ENCODE data around the gene RXRB.

The RXRB gene

DNA sequence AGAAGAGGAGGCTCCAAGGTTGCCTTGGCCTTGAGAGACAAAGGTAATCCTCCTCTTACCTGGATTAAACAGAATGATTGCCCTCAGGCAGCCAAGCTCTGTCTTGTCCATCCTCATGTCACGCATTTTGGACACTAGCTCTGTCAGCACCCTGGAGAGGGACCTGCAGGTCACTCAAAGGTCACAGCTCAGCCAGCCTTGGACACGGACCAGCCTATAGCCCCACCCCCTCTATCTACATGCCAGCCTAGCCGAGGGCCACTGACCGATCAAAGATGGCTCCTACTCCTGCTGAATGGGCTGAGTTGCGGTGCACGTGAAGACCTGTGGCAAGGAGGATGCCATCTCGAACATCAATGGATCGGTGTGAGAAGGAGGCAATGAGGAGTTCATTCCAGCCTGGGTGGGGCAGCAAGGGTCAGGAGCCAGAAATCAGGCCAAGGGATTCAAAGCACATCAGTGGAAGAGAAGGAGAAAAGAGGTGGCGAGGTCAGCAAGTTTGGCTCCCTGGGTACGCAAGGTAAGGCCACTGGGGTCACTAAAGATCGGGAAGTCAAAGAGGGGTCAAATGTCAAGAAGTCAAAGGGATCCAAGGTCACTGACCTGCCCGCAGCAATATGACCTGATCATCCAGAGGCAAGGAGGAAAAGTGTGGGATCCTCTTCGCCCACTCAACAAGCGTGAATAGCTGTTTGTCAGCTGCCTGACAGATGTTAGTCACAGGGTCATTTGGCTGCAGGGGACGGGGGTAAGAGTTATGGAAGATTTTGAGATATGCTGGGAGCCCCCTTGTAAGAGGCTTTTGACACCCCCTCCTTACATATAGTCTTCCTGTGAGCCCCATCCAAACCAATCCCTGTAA is 4.9 kb downstream of the RXRB start:
- no peak for DNase-seq

DNA sequence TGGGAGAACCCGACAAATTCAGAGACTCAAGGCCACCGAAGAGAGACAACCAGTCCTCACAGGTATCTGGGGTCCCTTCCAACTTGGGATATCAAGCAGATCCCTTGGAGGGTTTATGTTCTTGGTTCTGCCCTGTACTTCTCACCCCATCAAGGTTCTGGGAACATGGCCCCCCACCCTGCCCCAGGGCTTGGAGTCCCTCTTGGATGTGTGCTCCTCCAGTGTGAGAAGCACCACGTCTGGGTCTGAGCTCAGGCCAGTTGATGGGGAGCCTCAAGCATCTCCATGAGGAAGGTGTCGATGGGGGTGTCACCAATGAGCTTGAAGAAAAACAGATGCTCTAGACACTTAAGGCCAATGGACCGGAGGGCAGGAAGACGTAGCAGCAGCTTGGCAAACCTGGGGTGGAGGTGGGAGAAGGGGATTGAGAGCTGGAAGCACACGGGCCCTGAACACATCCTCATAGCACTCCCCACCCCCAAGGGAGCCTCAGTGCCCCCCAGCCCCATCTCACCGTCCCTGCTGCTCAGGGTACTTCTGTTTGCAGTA is 6.0 kb downstream of the RXRB start:
- DNase-seq = no peak

DNA sequence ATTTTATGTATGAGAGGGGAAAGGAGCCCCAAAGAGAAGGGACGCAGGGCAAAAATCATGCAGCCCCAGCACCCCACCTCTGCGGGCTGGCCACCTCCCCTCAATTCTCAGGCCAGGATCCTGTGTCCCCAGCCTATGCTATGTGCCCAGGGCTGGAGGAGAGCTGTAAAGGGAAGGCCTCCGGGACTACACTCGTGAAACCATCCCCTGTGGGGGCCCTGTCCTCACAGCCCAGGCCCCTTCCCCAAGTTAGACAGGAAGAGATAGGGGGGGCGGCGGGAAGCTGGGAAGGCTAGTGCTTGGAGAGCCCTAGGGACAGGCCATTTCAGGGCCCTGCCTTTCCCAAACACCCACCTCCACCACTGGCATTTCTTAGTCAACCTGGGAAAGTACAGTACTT is 6.8 kb downstream of the RXRB start:
- DNase-seq = no peak

DNA sequence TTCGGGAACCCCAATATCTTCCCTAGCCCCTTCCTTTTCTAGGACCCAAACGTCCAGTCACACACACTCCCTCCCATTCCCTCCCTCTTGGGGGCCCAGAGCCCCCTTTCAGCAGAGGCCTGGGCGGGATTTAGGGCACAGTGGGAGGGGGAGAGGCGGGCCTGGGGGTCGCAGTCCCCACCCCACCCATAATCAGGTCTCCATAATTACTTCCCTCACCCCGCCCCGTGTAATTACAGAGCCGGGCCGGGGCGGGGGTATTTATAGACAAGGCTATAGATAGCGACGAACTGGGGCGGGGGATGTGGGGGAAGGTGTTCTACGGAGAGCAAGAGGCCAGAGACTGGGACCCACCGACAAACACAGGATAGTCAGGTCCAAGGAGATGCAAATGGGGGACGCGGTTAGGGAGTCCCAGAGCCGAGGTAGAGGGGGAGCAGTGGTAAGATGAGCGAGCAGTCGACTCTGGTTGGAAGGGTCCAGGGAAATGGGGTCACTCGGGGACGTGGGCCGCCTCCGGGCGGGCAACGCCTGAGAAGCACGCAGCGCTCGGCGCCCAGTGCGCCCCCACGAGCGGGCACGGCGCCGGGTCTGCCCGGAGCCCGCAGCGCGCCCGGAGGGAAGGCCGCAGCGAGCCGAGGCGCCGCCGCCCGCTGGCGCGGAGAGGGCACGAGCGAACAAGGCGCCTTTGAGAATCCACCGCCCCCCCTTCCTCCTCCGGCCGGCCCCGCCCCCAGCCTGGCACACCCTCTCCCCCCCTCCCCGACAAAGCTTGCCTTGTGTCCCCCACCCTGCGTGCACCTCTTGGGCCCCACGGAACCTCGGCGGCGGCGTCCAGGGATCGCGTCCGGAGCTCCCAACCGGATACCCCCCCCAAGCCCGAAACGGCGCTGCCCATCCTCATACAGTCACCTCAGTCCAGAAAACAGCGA is 7.5 kb downstream of the RXRB start:
- DNase-seq = no peak

DNA sequence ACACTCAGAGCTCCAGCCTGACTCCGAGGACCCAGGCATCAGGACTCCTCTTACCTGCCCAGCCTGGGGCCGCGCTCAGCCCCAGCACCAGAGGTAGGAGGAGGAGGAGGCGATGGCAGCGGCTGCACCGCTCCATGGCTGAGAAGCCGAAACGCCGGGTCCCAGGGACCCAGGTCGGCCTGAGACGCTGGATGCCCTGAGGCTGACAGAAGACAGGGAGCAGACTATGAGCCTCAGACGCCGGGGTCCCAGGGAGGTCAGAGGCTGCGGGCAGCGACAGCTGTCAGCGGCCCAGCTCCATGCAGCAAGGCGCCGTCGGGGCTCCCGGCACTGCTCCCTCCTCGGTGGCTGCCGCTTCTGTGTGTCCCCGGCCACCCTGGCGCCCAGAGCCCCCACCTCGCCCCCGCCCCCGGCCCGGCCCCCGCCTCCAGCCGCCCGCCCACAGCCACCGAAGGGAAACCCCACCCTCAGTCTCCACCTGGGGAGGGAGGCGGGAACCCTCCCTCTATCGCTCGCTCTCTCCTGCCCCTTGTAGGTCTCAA is 8.3 kb downstream of the RXRB start, which contains the start of gene COL11A2:
TSS of gene COL11A2 (minus strand) at position 363 of the 542 bp plus-strand sequence. CDS start at position 136, 227 bp downstream.
- DNase-seq = no peak

DNA sequence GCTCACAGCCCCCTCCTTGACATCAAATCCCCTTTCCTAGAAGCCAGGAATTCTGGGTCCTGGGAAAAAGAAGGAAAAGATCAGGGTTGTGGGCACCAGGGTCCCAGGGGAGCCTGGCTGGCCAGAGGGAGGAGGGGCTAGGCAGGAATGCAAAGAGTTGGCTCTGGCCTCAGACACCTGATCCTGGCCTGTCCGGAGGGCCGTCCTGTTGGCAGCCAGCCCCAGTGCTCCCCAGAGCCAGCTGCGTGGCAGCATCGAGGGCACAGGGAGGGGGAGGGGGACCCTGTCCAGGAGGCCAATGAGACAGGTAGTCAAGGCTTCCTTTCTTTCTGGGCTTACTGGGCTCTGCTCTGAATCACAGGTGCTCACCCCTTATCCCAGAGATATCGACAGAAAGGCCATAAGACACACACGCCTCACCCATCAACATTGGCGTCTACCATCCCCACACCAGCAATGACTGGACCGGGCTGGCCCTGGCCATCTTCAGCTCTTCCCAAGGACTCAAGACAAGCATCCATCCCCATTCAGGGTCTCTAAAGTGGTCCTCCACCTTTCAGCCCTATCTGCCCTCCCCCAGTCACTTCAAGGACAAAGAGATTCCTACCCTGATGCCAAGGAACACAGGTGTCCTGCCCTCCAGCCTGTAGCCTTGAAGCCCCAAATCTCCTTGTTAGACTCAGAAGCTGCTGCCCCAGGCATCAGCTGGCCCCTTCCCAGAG is 8.9 kb downstream of the RXRB start:
- no peak for DNase-seq

DNA sequence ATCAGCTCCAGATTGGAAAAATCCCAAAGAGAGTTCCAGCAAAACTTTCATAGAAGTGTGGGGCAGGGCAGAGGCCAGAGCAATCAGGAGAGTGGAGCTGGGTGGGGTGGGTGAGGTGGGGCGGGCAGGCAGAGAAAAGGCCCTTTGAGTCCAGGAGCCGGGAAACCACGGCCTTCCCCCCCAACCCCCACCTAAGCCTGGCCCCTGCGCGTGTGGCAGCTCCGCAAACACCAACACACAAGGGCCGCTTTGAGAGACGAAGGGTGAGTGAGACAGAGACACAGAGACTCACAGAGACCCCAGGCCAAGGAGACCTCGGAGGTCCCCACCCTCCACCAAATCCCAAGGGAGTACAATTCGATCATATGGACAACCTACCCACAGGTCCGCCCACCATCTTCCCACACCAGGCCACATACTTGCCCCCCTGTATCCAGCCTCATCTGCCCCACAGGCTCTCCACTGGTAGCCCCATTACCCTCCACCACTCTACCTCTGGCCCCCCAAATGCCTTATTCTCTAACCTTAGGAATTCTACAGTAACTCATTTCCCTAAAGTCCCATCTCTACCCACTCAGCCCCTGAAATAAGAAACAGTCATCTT is 9.9 kb downstream of the RXRB start:
- no peak for DNase-seq

DNA sequence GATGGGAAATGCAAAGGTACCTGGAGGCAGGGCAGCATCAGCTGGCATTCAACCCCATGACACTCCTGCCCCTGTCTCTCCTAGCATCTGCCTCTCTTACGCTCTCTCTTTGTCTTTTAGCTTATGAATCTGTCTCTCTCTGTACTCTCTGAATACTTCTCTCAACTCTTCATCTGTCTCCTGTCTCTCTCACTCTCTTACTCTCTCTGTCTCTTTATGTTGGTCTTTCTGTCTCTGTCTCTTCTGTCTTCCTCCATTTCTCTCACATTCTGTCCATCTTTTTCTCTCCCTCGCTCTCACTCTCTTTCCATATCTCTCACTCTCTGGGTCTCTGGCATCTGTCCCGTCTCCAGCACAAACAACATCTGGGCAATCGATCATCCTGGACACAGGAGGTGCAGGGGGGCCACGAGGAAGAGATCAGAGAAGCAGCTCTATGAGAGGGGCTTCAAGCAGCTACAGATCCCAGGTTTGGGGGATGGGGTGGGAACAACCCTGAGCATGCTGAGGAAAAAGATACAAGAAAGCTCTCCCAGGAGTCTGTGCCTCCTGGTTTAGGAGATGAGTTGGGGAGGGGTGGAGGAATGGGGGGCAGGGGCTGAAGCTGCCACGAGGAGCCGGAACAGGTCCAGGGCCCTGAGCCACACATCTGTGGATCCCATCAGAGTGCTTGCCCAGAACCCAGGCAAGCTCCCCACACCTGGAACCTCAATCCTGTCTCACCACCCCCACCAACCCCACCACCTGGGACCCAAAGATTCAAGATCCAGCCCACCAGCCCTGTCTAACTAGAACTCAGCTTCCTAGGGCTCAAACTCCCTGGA is 10.6 kb downstream of the RXRB start:
- no peak for DNase-seq

DNA sequence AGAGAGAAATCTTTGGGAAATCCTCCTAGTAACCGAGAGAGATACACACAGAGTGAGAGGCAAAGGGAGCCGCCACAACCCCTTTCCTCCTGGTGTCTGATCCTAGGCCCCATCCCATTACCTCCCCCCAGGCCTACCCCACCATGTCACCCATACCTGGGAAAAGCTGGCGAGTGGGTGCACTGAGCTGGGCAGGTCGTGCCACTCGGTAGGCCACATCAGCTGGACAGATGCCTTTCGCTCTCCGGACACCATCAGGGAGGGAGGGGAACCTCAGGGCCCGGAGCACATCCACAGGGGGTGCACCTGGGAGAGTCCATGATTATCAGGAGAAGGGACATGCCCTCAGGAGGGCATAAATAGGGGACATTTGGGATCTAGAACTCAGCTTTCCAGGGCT is 11.3 kb downstream of the RXRB start:
- no peak for DNase-seq

DNA sequence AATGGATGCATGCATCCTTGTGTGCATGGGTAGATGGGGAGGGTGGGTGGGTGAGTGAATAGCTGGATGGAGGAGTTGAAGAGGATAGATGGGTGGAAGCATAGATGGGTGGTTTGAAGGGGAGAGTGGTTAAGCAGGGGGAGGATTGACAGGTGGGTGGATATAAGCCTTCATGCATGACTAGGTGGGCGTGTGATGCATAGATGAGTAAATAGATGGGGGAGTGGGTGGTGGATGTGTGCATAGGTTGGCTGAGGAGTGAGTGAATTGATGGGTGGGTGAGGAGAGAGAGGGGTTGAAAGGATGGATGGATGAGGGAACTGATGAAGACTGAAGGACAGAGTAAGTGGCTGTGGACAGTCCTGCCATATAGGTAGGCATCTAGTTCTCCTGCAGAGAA is 12.7 kb downstream of the RXRB start:
- no peak for DNase-seq

DNA sequence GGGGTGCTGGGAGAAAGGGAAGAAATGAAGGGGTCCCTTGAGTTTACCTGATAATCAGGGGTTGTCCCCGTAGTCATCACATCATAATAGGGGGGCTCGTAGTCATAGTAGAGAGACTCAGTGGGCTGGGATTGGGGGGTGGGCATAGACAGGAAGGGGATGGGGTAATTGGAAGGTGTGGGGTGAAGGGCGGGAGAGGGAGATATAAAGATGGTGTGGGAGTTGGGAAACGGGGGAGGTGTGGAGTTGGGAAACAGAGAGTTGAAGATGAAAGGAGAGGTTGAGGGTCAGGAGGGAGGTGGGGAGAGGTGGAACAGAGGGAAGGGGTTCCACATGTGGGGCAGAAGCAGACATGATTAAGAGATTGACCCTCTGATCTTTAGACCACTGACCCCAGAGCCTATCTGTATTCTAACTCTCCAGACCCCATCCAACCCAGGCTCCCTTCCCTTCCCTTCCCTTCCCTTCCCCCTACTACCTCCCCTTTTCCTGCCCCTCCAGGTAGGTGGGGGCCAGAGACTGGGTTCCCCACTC is 14.7 kb downstream of the RXRB start:
- DNase-seq = no peak

DNA sequence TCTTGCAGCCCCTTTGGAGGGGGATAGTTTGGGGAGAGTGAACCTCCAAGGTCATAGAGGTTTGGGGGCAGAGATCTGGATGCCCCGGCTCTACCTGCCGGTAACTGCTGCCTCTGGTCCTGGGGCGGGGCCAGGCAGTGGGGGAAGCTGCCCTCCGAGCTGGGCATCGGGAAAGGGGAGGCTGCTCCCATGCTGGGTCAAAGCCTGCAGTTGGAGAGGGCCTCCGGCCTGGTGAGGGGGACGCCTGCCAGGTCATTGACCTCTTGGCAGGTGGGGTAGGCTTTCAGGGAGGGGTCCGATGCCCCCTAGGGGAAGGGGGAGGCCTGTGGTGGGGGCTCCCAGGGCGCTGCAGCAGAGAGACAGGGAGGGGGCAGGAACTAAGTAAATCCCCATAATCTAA is 15.3 kb downstream of the RXRB start:
- DNase-seq = no peak

DNA sequence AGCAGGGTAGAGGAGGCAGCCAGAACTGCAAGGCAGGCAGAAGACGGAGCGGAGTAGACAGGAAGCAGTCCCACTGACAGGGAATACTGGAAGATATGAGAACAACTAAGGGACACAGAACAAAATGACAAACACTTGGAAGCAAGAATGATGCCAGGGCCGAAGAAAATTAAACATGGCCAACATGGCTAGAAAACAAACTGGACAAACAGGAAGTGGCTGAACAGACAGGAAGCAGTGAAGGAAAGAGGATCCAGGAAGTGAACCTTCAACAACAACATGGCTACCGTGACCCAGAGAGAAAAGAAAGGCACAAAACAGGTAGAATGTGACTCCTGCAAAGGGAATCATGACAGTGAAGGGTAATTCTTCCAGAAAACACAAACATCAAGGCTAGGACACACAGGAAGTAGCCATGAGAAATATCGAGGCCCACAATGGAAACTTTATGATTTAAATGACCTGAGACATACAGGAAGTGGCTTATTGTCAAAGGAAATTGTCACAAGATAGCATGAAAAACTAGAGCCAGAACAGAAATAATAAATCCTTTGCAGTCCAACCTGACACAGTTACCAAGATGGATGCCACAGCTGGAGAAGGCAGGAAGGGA is 17.3 kb downstream of the RXRB start:
- no peak for DNase-seq

DNA sequence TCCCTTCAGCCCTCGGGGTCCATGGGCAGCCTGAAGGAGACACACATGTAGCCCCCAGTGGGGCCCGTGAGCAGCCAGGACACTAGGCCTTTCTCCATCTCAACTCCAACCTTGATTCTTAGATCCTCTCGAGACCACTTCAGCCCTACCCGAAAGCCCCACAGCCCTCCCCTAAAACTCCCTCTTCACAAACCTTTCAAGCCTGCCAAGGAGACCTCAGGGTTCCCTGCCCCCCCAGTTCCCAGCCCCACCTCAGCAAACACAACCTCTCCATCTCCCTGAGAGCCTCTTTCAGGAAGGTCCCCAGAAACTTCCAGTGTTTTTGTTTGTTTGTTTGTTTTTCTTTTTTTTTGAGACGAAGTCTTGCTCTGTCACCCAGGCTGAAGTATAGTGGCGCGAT is 19.3 kb downstream of the RXRB start:
- no peak for DNase-seq

DNA sequence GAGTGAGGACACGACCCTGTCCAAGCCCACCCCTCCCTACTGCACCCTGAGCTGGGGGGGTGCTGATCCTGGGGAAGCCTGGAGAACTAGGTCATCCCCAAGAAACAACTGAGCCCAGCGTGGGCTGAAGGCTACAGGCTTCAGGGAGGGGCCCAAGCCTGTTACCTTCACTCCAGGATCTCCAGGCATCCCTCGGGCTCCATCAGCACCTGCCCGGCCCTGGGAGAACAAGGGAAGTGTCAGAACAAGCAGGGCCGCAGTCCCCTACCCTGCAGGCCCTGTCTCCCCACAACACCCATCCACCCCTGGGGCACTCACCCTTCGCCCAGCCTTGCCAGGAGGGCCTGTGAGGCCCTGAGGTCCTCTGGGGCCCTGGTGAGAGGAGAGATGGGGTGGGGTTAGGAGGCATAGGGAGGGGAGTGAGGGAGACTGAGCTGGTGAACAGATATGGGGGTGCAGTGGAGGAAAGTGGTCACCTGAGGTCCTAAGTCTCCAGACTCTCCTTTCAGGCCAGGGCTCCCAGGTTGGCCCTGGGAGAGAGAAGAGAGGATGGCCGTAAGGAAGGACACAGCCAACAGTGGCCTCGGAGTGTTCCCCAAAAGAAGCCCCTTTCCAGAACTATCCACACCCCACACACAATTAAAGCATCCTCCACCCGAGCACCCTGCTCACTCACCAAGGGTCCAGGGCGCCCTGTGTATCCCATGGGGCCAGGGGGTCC is 21.6 kb downstream of the RXRB start:
- no peak for DNase-seq

DNA sequence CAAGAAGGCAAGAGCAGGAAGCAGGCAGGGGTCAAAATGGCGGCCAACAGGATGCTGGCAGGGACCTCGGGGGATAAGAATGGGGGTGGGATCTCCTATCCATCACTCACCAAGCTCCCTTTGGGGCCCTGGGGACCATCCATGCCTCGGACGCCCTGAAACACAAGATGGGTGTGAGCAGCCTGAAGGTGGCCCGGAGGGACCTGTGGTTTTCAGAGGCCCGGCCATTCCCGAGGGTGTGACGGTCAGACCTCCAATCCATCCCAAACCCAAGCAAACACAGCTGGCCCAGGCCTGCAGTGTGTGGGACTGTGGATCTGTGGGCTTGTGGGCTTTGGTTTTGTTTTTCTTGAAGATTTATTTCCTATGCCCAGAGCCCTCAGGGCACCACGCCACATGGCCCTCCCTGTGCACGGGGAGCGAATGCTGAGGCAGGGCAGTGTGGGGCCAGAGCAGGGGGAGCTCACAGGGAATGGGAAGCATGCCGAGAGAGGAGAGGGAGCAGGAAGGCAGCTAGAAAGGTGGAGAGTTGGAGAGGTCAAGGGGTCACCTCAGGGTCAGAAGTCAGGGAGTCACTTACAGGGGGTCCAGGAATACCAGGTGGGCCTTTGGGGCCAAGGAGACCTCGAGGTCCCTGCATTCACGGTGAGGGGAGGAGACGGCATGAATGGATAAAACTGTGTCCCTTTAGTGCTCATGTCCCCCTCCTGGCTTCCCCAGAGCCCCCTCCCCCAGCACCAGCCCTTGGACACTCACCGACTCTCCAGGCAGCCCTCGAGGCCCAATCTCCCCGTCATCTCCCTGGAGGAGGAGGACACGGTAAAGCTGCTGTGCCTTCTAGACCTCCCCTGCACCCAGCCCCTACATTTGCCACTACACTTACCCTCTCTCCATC is 22.7 kb downstream of the RXRB start:
- DNase-seq = no peak

DNA sequence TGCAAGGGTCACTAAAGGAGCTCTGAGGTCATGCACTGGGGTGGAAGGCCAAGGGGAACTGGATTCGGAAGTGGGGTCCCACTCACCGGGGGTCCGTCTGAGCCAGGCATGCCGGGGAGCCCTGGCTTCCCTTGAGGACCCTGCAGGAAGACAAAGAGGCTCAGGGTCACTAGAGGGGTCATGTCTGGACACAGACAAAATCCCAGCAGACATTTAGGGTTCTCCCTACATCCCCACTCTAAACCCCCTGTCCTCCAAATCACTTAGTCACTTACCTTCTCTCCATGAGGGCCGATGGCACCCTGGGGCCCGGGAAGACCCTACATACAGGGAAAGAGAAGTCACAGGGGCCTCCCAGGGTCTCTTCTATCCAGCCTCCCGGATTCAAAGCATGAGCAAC is 23.6 kb downstream of the RXRB start:
- no peak for DNase-seq

DNA sequence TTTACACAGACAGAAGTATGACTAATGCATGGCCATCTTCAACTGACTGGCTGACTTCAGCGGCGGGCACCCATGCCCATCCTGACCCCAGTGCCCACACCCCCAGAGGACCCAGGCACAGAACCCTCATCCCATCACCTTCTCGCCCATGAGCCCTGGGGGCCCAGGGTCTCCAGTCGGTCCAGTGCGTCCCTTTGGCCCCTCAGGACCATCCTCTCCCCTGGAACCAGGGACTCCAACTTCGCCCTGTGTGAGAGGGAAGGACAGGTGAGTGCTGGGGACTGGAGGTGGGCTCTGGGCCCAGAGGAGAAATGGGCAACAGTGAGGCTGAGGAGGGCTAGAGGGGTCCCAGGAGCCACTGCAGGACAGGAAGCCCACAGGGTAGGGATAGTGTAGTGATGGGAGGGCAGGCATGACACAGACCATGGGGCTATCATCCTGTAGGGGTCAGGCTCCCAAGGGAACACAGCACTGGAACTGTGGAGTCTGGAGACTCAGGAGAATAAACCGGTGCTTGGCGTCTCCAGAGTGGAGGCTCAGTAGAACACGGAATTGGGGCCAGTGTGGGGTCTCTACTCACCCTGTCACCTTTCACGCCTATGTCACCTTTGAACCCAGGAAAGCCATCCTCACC is 24.9 kb downstream of the RXRB start:
- DNase-seq = no peak
